HG03064 (cell line): ENCODE results near the gene TRPM8.
"Not testable (repeated sequence)": the region's sequence is repeated elsewhere in the genome, so short reads cannot be mapped to it uniquely, and the experiment has no call there.

Experiments
- ATAC-seq: cut with Tn5 transposase; IDR thresholded peaks from one replicate; pipeline ENCODE4 v1.9.1; 2021; ENCODE audit warnings: low read depth; ENCODE audit not compliant: unreplicated experiment

Gene TRPM8

DNA sequence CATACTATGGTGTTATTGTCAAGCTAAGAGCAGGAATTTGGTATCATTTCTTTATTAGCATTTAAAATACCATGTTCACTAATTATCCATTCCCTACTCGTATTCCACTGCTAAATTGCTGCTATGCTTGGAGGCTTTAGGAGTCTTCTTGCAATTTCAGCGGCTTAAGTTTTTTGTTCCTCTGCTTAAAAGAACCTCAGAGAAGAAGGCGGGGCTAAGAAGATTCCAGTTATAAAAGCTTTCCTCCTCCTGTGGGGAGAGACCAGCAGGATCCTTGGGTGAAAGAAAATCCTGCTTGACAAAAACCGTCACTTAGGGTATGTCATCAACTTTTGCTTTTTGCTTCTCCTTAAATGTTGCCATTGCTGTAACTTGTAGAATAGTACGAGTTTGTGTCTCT is at the start of gene TRPM8:
Gene TRPM8 (plus strand): TSS at position 258 of the 400 bp plus-strand sequence. CDS start 9,165 bp downstream, outside the sequence.
- ATAC-seq, result no peak

DNA sequence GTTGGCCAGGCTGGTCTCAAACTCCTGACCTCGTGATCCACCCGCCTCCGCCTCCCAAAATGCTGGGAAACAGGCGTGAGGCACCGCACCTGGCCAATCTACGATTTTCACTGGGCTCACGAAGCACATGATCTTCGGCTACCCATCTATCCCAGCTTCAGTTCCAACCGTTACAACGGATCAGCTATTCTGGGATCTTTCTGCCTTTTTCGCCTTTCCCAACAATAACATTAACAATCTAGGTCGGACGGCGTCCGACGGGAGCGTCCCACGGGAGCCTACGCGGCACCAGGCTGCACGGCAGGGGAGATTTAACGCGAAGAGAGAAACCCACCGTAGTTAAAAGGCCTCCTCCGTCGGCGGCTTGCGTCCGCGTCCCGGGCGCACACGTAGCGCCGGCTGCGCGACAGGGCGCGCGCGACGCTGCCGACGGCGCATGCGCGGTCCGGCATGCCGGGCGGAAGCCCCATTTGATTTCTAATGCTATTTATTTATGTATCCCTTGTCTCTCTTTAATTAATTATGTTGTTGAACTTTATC is 49.1 kb upstream of the TRPM8 start, which contains the start of gene MSL3B:
Gene MSL3B (minus strand): TSS at position 394 of the 540 bp plus-strand sequence.
- ATAC-seq, result no peak

DNA sequence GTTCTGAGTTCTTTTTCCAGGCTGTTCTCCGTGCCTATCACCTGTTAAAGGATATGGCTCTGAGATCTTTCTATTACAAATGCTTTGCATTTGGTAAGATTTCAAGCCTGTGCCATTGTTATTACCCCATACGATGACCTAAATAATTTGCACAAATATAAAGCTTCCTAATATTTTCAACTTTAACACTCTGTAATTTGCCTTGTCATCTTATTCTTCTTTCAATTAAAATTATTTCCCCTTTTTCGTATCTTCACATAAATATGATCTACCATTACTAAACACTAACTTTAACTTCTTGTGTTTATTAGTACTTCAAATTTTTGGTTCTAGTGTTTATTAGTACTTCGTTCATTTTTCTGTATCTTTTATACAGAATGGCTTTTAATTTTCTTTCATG is 45.7 kb upstream of the TRPM8 start:
- no peak for ATAC-seq

DNA sequence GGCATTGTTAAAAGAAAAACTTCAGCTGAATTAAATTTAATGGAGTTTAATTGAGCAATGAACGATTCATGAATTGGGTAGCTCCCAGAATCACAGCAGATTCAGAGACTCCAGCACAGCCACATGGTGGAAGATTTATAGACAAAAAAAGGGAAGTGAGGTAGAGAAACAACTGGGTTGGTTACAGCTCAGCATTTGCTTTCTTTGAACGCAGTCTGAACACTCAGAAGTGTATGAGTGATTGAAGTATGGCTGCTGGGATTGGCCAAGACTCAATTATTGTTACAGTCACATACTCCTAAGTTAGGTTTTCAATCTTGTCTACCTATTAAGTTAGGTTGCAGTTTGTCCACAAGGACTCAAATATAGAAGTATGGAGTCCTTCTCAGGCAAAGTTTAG is 45.0 kb upstream of the TRPM8 start:
- ATAC-seq, result not testable (repeated sequence)

DNA sequence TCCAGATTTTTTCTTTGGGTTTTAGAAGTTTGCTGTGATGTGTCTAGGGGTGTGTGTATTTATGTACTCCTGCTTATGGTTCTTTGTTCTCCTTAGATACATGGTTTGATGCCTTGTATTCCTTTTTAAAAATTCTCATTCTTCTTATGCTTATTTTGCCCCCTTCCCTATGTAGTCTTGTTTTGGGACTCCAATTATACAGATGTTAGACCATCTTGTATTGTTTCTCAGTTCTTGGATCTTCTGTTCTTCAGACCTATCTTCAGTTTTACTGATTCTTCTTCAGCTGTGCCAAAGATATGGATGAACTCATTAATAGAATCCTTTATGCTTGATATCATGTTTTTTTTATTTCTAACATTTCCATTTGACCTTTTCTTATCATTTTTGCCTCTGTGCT is 34.8 kb upstream of the TRPM8 start:
- ATAC-seq, result no peak

DNA sequence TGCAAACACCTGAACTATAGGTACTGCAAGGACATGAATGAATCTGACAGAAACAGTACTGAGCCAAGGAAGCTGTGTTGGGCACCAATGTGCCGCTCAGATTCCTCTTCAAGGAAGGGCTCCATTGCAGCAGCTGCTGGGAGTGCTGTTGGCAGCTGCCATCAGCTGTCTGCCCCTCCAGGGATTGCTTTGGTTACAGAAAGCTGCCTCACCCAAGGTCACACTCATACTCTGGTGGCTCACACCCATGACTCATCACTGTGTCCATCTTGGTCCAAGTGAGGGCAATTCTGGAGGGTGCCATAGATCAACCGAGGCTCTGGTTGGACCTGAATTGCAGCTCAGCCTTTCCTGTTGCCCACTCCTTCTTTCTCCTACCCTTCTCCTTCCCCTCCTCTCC is 24.4 kb upstream of the TRPM8 start:
- no peak for ATAC-seq

DNA sequence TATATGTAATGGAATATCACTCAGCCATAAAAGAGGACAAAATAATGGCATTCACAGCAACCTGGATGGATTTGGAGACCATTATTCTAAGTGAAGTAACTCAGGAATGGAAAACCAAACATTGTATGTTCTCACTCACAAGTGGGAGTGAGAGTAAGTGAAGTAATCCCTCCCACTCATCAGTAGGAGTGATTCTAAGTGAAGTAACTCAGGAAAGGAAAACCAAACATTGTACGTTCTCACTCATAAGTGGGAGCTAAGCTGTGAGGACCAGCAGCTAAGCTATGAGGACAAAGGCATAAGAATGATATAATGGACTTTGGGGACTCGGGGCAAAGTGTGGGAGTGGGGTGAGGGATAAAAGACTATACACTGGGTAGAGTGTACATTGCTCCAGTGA is 20.9 kb upstream of the TRPM8 start:
- ATAC-seq, result not testable (repeated sequence)

DNA sequence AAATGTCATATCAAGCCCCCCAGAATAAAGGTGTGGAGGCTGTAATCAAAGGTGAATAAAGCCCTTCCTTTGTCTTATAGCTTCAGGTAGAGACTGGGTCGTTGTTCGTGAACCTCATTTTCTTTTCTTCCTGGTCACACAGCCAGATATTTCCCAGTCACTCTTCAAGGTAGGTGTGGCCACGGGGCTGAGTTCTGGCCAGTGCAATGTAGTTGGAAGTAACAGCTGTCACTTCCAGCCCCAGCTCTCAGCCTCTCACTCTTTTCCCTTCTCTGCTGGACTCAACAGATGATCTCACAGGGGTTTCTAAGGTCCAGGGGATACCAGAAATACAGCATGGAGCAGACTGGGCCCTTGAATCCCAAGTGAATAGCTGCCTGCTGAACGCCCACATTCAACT is 15.8 kb upstream of the TRPM8 start:
- ATAC-seq, result no peak

DNA sequence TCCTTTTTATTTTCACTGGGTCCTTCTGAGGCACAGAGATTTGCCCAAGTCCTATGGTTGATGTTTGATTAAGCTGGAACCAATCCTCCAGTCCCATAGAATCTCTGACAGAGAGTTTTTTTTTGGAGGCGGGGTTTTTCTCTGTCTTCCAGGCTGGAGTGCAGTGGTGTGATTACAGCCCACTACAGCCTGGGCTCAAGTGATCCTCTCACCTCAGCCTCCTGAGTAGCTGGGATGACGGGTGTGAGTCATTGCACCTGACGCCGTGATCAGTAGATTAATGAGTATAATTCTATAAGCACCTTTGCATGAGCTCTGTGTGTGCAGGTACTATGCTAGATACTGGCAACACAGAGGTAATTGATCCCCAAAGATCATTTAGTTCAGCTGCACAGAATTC is 15.3 kb upstream of the TRPM8 start:
- no peak for ATAC-seq

DNA sequence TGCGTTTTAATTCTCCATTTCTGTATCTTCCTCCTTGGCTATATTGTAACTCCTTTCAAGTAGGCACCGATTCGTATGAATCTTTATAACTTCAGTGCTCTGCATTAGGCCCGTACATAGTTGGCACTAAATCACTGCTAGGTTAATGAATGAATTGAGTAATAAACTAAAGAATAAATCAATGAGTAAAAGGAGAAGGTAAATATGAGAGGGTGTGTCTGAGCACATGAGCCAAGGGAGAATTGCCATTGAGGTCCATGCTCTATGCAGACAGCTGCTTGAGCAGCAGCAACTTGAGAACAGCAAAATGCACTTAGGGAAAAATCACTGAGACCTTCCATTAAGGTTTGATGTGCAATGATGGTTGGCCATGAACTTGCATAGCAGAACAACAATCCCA is 11.2 kb upstream of the TRPM8 start:
- ATAC-seq, result no peak

DNA sequence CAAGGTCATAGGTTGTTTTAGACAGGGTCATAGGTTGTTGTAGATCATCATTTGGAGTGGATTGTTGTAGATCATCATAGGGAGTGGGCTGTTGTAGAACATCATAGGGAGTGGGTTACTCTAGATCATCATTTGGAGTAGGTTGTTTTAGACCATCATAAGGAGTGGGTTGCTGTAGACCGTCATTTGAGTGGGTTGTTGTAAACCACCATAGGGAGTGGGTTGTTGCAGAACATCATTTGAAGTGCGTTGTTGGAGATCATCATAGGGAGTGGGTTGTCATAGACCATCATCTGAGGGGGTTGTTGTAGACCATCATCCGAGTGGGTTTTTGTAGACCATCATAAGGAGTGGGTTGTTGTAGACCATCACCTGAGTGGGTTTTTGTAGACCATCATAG is 9.5 kb upstream of the TRPM8 start:
- ATAC-seq, result no peak

DNA sequence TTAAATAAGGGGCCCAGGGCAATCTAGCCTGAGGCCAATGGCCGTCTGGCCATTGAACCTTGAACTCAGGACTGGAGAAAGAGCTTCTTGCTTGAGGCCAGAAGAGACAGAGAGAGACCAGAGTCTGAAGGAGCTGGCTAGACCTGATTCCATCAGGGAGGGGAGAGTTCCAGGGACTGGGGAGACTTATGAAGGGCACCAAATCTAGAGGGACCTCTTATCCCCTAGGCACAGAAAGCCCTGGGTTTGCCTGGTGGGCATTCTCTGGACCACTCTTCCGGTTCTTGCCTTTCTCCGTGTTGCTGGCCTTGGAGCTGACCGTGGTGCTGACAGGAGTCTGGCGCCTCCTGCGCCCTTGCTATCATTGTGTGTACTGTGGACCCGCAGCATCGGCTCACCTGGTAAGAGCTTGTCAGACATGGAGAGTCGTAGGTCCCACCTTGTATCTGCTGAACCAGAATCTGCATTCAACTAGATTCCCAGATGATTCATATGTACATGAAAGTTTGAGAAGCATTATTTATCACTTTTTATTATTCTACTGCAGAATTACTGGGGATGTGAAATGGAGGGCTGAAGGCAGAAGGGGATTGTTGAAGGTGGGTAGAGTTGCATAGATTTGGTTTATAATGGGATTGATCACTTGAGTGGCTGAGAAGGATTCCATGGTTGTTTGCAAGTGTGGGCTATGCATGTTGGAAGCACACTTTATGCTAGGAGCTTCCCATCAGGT is 4.3 kb upstream of the TRPM8 start:
- ATAC-seq, result no peak

DNA sequence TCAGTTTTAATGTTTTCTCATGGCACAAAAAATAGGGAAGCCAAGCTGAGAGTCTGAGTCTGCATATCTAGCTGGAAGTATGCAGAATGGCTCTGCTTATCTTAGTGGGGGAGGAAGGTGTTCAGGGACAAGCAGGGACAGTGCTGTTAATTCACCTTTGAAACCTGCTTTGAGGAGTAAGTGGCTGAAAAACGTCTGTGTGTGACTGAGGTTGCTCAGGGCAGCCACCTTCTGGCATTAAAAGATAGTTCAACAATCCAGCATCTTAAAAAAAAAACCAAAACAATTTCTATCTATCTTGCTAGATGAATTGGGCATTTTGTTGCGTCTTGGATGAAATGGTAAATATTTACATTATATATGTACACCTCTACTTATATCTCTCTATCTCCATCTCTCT is 2.0 kb upstream of the TRPM8 start:
- no peak for ATAC-seq

DNA sequence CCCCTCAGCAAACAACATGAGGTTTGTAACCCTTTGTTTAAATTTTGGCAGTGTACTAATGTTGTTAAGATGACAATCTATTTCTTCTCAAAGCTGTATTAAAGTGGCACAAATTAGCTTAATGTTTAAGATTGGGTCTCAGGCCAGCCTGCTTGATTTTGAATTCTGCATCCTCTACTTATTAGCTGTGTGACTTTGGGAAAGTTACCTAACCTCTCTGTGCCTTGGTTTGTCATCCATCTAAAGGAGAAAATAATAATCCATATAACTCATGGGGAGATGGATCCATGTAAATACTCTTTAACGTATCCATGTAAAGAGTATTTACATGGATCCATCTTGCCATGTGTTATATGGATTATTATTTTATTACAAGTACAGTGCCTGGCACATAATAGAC is 2.1 kb downstream of the TRPM8 start:
- no peak for ATAC-seq

DNA sequence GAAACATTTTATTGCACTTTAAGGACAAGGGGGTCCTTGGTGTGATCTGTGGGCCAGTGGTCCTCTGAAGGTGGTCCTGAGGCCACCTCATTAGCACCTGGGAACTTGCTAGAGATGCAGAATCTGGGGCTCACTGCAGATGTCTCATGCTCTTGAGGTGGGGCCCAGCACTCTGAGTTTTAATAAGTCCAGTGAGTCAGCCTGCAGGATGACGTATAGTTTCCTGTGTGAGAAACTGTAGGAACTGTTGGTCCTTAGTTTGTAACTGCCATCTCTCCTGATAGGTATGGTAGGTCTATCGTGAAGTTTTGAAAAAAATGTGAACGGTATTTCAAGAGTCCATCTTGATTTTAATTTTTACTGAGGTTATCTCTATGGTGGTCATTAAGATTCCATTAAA is 2.8 kb downstream of the TRPM8 start:
- no peak for ATAC-seq

DNA sequence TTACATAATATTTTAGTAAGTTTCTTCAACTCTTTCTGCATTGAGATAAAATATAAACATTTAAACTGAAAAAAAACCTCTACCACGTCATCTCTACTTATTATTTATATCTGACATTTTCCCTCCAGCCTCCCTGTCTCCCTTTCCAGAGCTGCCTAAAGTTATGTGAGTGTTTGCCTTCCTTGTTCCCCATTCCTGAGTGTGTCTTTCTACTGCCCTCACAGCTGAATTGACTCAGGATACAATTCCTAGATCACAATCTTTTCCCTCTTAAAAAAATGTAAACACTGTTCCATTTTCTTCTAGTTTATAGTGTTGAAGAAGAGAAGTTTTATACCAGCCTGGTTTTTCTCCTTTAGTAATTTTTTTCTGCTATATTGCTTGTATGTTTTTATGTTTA is 5.3 kb downstream of the TRPM8 start:
- no peak for ATAC-seq

DNA sequence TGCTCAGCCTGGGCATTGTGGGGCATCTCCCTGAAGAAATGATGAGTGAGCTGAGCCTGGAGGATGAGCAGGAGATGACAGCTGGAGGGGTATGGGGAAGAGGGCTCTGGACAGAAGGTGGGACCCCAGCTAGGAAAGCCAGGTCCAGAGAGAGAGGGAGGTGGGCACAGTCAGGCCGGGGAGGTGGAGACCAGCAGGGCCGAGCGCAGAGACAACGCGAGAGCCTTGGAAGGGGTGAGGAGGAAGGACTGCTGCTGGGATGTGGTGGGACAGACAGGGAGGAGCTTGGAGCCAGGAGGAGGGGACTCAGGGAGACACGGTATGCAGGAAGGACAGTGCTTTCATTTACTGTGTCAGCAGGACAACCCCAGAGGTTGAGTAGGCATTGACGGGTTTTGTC is 8.2 kb downstream of the TRPM8 start:
- no peak for ATAC-seq

DNA sequence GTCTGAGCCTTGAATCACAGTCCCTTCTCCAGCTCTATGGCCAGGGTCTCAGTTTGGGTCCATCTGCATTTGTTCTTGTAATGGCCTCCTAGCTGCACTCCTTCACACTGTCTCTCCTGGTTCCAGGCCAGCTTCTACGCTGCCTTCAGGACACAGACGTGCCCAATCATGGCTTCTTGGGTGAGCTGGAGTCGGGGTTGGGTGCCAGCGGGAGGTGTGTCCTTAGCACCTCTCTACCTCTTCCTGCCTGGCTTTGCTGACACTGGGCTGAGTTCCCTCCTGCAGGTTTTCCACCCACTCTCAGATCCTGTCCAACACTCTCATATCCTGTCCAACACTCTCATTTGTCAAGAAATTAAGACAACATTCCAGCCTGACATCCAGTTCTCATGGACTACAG is 9.6 kb downstream of the TRPM8 start:
- no peak for ATAC-seq

DNA sequence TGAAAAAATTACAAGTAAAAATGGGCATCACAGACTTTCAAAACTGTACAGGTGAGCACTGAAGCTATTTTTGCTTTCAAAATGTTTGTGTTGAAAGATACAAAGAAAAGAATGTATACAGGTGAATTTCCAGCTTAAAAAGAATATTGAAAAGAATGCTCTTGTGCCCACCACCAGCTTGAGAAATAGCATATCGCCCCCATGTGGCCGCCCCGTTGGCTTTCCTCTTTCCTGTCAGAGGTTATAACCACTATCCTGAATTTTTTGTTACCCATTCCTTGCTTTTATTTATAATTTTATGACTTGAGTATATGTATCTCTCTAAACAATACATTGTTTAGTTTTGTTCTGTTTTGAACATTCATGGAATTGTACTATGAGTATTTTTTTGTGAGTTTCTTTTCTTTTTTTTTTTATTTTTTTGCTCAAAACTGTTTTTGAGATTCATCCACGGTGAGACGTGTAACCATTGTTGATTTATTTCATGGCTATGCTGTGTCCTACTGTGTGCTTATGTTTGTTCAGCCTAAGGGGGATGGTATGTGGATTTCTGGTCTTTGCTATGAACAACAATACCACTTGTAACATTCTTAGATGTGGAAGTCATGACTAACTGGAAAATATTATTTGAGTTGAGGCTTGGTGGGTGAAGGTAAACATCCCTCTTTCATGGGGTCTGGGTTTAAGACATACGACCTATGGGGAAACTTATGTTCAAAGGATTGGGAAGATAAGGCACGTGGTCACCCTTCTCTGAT is 11.6 kb downstream of the TRPM8 start:
- ATAC-seq, result no peak

DNA sequence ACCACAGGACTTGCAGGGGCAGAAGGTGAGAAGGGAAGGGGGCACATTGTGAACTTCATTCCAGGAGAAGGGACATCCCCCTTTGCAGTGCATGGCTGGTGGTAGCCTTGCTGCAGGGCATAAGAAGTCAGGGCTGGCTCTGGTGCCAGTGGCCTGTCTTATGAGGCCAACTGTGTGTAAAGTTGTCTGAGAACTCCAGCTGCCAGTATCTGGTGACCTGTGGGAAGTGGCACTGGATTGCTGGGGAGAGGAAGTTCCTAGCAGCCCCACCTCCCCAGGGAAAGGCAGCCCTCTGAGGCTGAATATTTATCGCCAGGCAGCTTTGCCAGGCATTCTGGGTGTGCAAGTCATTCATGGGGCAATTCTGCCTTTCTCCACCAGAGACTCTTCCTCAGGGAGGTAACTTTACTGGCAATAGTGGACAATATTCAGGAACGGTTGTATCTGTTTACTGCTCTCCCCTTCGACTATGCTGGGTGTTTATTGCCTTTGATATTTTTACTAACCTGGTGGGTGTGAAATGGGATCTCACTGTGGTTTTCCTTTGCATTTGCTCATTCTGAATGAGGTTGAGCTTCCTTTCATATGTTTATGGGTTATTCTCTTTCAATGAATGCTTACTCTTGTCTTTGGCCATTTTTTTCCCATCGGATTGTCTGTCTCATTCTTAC is 12.3 kb downstream of the TRPM8 start:
- no peak for ATAC-seq

DNA sequence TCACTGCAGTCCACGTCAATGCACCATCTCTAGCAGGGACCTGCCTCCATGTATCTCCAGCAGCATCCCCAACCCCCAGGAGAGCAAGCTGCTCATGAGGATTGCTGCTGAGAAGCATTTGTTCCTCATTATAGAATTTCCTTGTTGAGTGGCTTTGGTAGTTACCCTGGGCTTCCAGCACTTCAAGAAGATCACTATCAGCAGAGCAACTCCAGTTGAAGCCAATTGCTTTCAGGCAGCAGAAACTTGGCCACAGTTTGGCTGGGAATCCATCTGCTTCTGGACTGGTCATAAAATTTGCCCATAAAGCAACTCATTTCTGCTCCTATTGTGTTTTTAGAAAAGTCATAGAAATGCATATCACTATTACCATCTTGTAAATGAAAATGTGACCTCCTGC is 17.4 kb downstream of the TRPM8 start:
- ATAC-seq, result no peak
